Right forelimb (tissue), 1 donor: ENCODE results near the gene DHRS3.

Experiments
- DNase-seq: peaks from one replicate; pipeline ENCODE4 v3.0.0-alpha.2; 2018

Gene DHRS3

GRCh38 chr1:12596007-12596821 is 21.8 kb downstream of the DHRS3 start:
- peak; percentile 86 for DNase-seq

- DNase-seq = no peak
Observed at GRCh38 chr1:12595757-12596006, 22.3 kb downstream of the DHRS3 start.

GRCh38 chr1:12594966-12595756 is 22.8 kb downstream of the DHRS3 start:
- DNase-seq = peak; percentile 87

- no peak for DNase-seq
Observed at GRCh38 chr1:12594490-12594889, 23.5 kb downstream of the DHRS3 start.

GRCh38 chr1:12593621-12594066 is 24.4 kb downstream of the DHRS3 start:
- no peak for DNase-seq

GRCh38 chr1:12592496-12592895 is 25.5 kb downstream of the DHRS3 start:
- no peak for DNase-seq

- DNase-seq = no peak
Observed at GRCh38 chr1:12591267-12591938, 26.6 kb downstream of the DHRS3 start.

GRCh38 chr1:12588695-12589094 is 29.3 kb downstream of the DHRS3 start:
- no peak for DNase-seq

- DNase-seq = no peak
Observed at GRCh38 chr1:12587981-12588640, 29.9 kb downstream of the DHRS3 start.

GRCh38 chr1:12585951-12586942 is 31.8 kb downstream of the DHRS3 start:
- no peak for DNase-seq

GRCh38 chr1:12585536-12585935 is 32.5 kb downstream of the DHRS3 start:
- DNase-seq = no peak

GRCh38 chr1:12584900-12585525 is 33.0 kb downstream of the DHRS3 start:
- no peak for DNase-seq

- DNase-seq = no peak
Observed at GRCh38 chr1:12583484-12583883, 34.5 kb downstream of the DHRS3 start.

- DNase-seq = no peak
Observed at GRCh38 chr1:12582649-12583048, 35.4 kb downstream of the DHRS3 start.

- no peak for DNase-seq
Observed at GRCh38 chr1:12581179-12581578, 36.8 kb downstream of the DHRS3 start.

GRCh38 chr1:12580054-12580887 is 37.7 kb downstream of the DHRS3 start:
- no peak for DNase-seq

- DNase-seq = no peak
Observed at GRCh38 chr1:12578860-12579422, 39.1 kb downstream of the DHRS3 start.

GRCh38 chr1:12577020-12577419 is 41.0 kb downstream of the DHRS3 start:
- DNase-seq = no peak

- no peak for DNase-seq
Observed at GRCh38 chr1:12574757-12575139, 43.3 kb downstream of the DHRS3 start.
